ENCODE data around the gene GCG. TPM values are rescaled to one million over a fixed set of nuclear protein-coding genes. Genes with fewer than 3 reads are reported as not detected.

GCG gene
- total RNA-seq, 1 donor from 2014 or later: not detected

- Mint-ChIP-seq H3K9me3 (no peaks in the 10 kb centered on the region), H3K27me3 (peaks cover 9% of the 10 kb centered on the region), H3K27ac (no peak overlapping the region), H3K36me3 (ENCODE audit: low read depth) (no peaks in the 10 kb centered on the region), H3K4me3 (no peak overlapping the region), H3K4me1 (no peaks in the 10 kb centered on the region)
- CTCF ChIA-PET: no interaction called here
- intact Hi-C loops (cut with micrococcal nuclease): no loop called here
- ATAC-seq (ENCODE audit: low read depth) (no peak), DNase-seq (no peak)
- TF ChIP-seq CTCF (IDR thresholded peaks at IDR 0.05): no peak
- POLR2A ChIA-PET: no interaction called here
Measured at GRCh38 chr2:162166745-162167144, 14.7 kb upstream of the GCG start.

GRCh38 chr2:162166174-162166573 lies 14.1 kb upstream of the GCG start:
- no peak for TF ChIP-seq CTCF (IDR thresholded peaks at IDR 0.05)
- Mint-ChIP-seq H3K4me1 (no peaks in the 10 kb centered on the region), H3K9me3 (no peaks in the 10 kb centered on the region), H3K36me3 (ENCODE audit: low read depth) (no peaks in the 10 kb centered on the region), H3K27ac (no peak overlapping the region), H3K4me3 (no peak overlapping the region), H3K27me3 (peaks cover 9% of the 10 kb centered on the region)
- CTCF ChIA-PET: no interaction called here
- intact Hi-C loops (cut with micrococcal nuclease): no loop called here
- no peak for DNase-seq
- POLR2A ChIA-PET: no interaction called here
- no peak for ATAC-seq (ENCODE audit: low read depth)

GRCh38 chr2:162164802-162165201 lies 12.8 kb upstream of the GCG start:
- CTCF ChIA-PET: no interaction called here
- Mint-ChIP-seq H3K27me3 (peaks cover 9% of the 10 kb centered on the region), H3K36me3 (ENCODE audit: low read depth) (no peaks in the 10 kb centered on the region), H3K4me3 (no peak overlapping the region), H3K9me3 (no peaks in the 10 kb centered on the region), H3K4me1 (no peaks in the 10 kb centered on the region), H3K27ac (no peak overlapping the region)
- intact Hi-C loops (cut with micrococcal nuclease): no loop called here
- no peak for DNase-seq
- ATAC-seq (ENCODE audit: low read depth): no peak
- TF ChIP-seq CTCF (IDR thresholded peaks at IDR 0.05): no peak
- POLR2A ChIA-PET: no interaction called here

- no peaks in the 10 kb centered on the region for H3K4me1 Mint-ChIP-seq
- ChIA-PET POLR2A (no interaction called here), CTCF (interaction anchor here (0.7 kb wide), 1 partner anchor 62 kb away, joined by 3 read pairs; no protein-coding TSS in a partner anchor)
Measured at GRCh38 chr2:162159446-162159845, 7.4 kb upstream of the GCG start.

GRCh38 chr2:162156149-162156548 lies 4.1 kb upstream of the GCG start:
- intact Hi-C loops (cut with micrococcal nuclease): no loop called here
- ATAC-seq (ENCODE audit: low read depth): no peak
- ChIA-PET POLR2A (no interaction called here), CTCF (interaction anchor here (1.5 to 2.5 kb wide), 2 partner anchors 142 to 178 kb away, joined by 4 to 7 read pairs; no protein-coding TSS in a partner anchor)
- Mint-ChIP-seq H3K4me1 (peaks cover 3% of the 10 kb centered on the region), H3K36me3 (ENCODE audit: low read depth) (no peaks in the 10 kb centered on the region), H3K27me3 (peaks cover 6% of the 10 kb centered on the region), H3K9me3 (no peaks in the 10 kb centered on the region), H3K27ac (no peak overlapping the region), H3K4me3 (no peak overlapping the region)
- DNase-seq: no peak
- TF ChIP-seq CTCF (IDR thresholded peaks at IDR 0.05): no peak

More at GRCh38 chr2:162159446-162159845, 7.4 kb upstream of the GCG start:
- TF ChIP-seq CTCF (IDR thresholded peaks at IDR 0.05): no peak
- H3K27me3 Mint-ChIP-seq: peaks cover 3% of the 10 kb centered on the region
- intact Hi-C loops (cut with micrococcal nuclease): no loop called here
- H3K9me3 Mint-ChIP-seq: no peaks in the 10 kb centered on the region
- H3K36me3 Mint-ChIP-seq (ENCODE audit: low read depth): no peaks in the 10 kb centered on the region
- ATAC-seq (ENCODE audit: low read depth) (no peak), DNase-seq (no peak)
- no peak overlapping the region for H3K27ac Mint-ChIP-seq
- H3K4me3 Mint-ChIP-seq: no peak overlapping the region

All from activated B cell treated with CpG ODN at 0.5 μM for 24 hours (primary cell).